Activated T-cell treated with anti-CD3 and anti-CD28 coated beads for 24 hours (primary cell): Measurements from ENCODE around the gene FOSB.
A peak's percentile ranks its signal among the peaks of the same experiment; 100 is the strongest.

ENCODE experiments used
- DNase-seq: peaks from one replicate; pipeline ENCODE4 v3.0.0-alpha.2; 2020; ENCODE audit warnings: low read depth

The FOSB gene

DNA sequence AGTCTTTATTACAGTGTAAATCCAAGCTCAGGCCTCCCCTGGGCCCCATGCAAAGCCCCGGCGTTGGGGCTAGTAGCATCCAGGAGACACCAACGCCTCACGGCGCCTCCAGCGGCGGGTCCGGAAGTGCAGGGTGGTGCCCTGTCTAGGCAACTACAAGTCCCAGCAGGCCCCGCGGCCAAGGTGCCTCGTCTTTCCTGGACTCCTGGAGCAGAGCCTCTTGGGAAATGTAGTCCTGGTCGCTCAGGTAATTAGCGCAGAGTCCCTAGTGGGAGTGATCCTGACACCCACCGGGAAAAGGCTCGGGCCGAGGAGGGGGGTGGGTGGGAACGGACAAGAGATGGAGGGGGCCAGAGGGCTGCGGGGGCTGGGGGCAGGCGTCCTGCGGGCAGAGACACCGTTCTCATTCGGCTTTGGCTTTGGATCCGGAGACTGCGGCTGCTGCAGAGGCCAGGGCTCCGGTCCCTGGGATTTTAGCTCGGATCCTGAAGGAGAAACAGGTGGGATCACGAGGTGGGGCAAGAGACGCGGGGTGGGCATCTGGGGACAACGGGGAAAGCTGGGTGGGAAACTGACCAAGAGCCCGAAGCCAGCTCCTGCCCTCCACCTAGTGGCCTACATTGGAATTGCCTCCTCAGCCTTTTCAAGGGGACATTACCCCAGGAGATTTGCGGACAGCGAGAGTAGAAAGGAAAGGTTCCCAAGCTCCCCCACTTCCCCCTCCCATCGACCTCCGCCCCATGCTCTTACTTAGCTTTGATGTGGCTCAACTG is 17.7 kb downstream of the FOSB start:
- DNase-seq = peak; percentile 96

GRCh38 chr19:45488708-45489107 is 20.9 kb downstream of the FOSB start:
- no peak for DNase-seq

DNA sequence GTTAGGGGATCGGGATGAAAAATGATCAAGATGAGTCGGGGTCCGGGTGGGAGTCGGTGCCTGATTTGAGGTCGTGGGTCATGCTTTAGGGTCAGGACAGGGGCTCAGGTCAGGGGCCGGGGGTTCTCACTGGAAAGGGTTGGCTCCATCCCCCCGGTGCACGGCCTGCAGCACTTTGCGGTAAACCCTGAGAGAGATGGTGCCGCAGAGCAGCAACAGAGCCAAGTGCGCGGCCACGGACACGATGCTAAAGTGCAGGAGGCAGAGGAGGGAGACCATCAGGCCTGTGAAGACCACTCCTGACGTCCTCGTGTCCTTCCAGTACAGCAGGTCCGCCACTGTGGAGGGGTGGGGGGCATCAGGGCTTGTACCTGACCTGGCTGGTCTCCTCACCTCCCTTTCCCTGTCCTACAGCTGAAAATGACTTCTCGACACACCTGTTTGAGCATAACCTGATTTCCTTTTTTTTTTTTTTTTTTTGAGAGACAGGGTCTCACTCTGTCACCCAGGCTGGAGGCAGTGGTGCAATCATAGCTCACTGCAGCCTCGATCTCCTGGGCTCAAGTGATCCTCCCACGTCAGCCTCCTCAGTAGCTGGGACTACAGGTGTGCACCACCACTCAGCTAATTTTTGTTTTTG is 21.5 kb downstream of the FOSB start:
- DNase-seq = no peak

GRCh38 chr19:45492137-45492626 is 24.4 kb downstream of the FOSB start:
- no peak for DNase-seq

DNA sequence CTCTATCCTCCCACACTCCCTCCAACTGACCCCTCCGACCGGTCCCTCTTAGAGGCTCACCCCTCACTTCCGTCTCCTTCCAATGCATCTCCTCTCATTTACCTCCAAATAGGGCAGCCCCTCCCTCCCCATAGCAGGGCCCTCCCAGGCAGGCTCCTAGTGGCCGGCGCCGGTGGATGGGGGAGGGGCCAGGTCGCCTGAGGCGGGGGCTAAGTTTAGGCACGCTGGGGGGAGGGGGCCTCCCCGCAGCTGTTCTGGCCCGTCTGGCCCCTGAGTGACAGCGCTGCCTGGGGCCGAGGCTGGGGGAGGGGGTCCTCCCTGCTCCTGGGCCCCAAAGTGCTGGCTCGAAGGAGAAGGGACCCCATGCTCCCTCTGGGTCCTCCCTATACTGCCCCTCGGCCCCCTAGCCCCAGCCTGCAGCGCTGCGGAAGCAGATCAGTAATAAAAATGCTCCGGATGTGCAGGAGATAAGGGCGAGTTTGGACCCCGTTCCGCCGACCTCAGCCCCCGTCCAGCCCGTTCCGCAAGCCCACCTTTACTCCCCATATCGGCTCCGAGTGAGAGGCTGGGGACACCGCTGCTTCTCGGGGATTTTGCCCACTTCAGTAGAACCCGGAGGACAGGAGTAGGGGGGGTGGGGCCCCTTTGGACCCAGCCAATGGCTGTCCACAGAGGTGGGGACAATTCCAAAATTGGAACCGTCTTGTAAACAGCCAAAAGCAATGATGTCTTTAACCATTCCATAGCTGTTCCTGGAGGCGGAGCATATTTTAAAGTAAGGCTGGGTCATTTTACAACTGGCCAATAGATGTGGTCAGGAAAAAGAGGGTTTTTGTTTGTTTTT is 25.1 kb downstream of the FOSB start:
- no peak for DNase-seq

DNA sequence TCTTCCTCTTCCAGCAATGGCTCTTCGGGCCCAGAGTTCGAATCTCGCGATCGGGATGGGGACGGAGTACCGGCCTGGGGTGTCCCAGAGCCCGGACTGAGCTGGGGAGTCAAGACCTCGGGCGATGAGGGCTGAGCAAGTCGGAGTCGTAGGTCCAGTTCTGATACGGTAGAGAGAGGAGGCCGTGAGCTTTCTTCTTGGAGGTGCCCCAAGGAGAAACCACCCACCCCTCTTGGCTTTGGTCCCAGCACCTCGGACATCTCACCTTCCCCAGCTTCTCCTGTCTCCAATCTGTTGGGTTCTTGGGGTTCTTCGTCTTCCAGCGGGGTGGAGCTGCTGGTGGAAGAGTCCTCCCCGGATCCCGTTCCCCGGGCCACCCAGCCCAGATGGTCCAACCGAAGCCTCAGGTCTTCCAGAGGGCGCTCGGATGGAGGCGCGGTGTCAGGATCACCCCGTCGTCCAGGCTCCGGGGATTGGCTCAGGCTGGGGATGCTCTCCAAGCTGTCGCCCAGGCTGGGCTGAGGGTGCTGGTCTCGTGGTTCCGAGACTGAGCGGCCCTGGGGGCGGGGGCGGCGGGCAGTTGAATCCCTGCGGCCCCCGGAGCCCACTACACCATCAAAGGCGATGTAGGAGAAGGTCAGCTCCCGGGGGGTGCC is 26.6 kb downstream of the FOSB start:
- no peak for DNase-seq

- DNase-seq = no peak
Measured at GRCh38 chr19:45495178-45495577, 27.4 kb downstream of the FOSB start.

DNA sequence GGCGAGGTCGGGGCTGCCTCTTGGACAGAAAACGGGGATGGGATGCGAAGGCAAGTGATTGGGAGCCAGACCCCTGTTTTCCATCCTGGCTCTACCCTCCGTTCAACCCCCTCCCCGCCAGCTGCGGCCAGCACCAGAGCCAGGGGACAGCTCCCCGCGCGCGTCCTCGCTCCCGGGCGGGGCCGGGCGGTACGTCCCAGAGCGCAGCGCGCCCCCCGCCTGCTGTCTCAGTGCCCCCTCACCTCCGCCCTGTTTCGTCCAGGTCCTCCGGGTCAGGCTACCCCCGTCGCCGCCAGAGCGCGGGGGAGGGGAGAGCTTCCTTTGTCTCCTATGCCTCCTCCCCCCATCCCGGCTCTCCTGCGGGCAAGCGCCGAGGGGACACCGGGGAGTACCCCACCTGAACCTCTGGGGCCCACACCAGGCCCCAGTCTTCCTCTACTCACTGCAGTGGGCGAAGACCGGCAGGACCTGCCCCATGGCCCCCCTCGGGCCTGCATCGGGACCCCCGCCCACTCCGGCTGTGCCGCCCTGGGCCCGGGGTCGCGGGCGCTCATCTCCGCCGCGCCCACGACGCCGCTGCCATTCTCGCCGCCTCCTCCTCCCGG is 28.7 kb downstream of the FOSB start:
- no peak for DNase-seq

GRCh38 chr19:45497791-45498190 is 30.0 kb downstream of the FOSB start:
- no peak for DNase-seq

DNA sequence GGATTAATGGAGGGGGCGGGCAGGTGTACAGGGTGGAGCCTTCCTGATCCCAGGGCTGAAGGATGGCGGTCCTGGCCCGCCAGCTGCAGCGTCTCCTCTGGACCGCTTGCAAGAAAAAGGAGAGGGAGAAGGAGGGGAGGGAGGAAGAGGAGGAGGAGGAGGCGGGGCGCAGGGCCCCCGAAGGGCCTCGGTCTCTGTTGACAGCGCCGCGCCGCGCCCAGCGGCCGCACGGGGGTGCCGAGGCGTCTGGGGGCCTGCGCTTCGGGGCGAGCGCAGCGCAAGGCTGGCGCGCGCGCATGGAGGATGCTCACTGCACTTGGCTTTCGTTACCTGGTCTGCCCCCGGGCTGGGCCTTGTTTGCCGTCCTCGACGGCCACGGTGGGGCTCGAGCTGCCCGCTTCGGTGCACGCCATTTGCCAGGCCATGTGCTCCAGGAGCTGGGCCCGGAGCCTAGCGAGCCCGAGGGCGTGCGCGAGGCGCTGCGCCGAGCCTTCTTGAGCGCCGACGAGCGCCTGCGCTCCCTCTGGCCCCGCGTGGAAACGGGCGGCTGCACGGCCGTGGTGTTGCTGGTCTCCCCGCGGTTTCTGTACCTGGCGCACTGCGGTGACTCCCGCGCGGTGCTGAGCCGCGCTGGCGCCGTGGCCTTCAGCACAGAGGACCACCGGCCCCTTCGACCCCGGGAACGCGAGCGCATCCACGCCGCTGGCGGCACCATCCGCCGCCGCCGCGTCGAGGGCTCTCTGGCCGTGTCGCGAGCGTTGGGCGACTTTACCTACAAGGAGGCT is 30.8 kb downstream of the FOSB start, which contains the start of gene PPM1N:
Gene PPM1N, plus strand, starts transcription at position 33 of the 785 bp plus-strand sequence. Its CDS starts 30 bp downstream, at position 63.
- peak; percentile 43 for DNase-seq

- DNase-seq = peak; percentile 50
Measured at GRCh38 chr19:45499196-45500180, 31.7 kb downstream of the FOSB start.

DNA sequence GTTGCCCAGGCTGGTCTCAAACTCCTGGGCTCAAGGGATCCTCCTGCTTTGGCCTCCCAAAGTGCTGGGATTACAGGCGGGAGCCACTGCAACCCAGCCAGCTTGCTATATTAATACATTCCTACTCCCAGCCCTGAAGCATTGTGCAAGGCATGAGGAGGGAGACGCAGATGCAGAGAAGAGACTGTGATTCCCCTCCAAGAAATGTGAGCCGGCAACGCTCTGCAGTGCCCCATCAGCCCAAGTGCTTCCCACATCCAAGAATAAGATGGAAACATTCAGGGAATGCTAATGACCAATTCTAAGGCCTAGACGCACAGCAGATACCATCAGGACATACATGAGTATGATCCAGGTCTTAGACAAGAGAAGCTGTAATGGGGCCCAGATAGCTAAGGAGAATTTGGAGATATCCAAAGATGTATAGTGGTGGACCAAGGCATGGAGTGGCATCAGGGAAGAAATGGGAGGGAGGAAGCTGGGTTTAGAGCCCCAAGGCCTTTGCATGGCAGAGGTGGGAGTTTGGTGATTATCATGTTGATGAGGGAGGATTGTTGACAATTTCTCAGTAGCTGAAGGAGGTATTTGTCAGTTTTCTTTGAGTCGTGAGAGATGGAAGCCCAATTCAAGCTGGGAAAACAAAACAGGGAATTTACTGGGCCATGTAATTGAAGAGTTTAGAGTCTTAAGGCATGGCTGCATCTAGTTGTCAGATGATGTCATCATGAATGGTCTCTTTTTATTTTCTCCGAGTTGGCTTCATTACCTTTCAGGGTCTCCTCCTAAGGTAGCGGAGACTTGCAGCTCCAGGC is 33.3 kb downstream of the FOSB start:
- DNase-seq = no peak

DNA sequence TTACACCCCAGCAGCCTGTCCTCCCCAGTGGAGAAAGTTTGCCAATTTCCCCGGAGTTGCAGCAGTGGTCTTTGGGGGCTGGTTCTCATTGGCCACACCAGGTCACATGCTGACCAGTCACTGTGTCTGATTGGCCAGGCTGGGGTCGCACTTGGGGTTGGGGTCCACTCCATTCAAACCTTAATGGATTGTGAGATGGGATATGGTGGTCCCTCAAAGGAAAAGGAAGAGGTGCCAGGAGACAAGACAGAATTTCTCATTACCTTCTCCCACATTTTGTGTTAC is 33.9 kb downstream of the FOSB start:
- no peak for DNase-seq

DNA sequence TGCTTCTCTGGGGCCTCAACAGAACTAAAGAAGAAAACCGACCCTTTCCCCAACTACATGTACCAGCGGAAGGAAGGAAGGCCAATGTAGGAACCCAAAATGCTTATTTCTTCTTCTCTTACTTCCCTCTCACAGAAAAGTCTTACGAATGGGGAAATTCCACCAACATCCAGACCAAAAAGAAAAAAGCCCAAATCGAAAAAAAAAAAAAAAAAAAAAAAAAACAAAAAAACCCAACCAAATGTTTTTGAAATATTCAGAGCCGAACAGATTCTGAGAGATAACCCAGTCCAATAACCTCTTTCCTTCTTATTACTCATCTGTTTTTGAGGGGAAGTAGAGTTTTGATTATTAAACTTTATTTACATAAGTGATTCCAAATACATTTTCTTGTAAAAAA is 34.3 kb downstream of the FOSB start:
- no peak for DNase-seq

DNA sequence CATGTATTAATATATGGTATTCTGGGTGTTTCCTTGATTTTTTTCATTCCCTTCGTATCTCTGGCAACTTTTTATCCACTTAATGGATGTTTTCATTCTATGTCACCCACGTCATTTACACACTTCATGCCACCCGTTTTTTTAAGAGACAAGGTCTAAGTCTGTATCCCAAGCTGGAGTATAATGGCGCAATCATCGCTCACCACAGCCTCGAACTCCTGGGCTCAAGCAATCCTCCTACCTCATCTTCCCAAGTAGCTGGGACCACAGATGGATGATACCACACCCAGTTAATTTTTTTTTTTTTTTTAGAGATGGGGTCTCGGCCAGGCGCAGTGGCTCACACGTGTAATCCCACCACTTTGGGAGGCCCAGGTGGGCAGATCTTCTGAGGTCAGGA is 36.1 kb downstream of the FOSB start:
- no peak for DNase-seq

DNA sequence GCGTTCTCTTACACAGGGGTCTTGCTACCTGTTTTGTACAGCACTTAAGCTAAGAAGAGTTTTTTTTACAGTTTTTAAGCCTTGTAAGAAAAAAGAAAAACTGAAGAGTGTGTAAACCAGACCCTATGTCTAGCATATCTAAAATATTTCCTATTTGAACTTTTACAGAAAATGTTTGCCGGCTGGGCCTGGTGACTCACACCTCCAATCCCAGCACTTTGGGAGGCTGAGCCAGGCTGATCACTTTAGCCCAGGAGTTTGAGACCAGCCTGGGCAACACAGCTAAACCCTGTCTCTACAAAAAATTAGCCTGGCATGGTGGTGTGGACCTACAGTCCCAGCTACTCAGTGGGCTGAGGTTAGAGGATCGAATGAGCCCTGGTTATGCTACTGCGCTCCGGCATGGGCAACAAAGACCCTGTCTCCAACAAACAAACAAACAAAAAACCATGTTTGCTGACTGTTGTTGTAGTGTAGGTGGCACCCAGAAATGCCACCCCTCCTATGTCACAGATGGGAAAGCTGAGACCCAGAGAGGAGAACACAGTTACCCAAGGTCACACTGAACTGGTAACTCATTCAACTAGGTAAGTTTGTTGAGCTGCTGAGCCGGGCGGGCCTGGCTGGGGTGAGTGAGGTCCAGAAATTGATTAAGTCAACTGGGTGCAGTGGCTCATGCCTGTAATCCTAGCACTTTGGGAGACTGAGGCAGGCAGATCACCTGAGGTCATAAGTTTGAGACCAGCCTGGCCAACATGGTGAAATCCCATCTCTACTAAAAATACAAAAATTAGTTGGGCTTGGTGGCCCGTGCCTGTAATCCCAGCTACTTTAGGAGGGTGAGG is 37.6 kb downstream of the FOSB start:
- DNase-seq = no peak

GRCh38 chr19:45505996-45506245 is 38.1 kb downstream of the FOSB start:
- DNase-seq = no peak

- DNase-seq = peak; percentile 97
Measured at GRCh38 chr19:45506246-45506988, 38.6 kb downstream of the FOSB start.
